Astrocyte of the cerebellum (primary cell): ENCODE results near the gene ZMIZ1.

Experiments
- DNase-seq: peaks from one replicate; pipeline ENCODE4 v3.0.0-alpha.2; 2011; ENCODE audit warnings: low read depth
- H3K4me3 ChIP-seq: 2 replicates; pipeline ENCODE4 v1.5.1; 2011; ENCODE audit warnings: mild to moderate bottlenecking, low read depth, low read length, moderate library complexity
- CTCF ChIP-seq: IDR thresholded peaks from 2 replicates; pipeline ENCODE4 v1.5.1; 2012; ENCODE audit warnings: low read length, low read depth, moderate library complexity, mild to moderate bottlenecking; ENCODE audit errors: missing control alignments
- in situ Hi-C: cut with HindIII; loops from 2 replicates; pipeline ENCODE4 v1.10.0; 2017; ENCODE audit warnings: low sequenced_read_pairs

The ZMIZ1 gene

DNA sequence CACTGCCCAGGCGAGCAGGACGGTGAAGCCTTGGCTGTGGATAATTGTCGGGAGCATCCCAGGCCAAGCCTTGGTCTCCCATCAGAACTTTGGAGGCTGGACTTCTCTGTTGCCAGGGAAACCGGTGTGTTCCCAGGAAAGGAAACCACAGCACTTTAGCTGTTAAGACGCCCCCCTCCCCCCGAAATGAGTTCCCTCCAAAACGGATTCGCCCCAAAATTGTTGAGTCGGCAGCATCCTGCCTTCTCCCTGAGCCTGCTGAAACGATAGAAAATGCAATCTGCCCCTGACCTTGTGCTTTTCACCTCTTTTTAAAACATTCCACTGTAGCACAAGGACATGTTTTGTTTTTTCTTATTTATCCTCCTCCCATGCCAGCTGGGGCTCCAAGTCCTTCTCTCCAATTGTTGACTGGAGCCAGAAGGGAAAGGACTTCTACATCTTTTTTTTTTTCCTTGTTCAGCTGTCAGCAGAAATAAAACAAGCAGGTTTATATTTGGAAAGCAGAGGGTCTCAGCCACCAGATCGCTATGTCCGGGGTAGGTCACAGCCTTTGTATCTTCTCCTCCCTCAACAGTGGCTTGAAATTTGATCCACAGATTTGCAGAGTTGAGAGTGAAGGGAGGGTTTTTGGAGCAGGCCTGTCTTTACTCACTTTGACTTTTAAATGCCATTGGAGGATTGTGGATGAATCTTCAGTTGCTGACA is 116.5 kb downstream of the ZMIZ1 start:
- no peak for DNase-seq
- TF ChIP-seq CTCF = no peak
- H3K4me3 ChIP-seq = no peak overlapping the region
- in situ Hi-C loops = no loop called here

DNA sequence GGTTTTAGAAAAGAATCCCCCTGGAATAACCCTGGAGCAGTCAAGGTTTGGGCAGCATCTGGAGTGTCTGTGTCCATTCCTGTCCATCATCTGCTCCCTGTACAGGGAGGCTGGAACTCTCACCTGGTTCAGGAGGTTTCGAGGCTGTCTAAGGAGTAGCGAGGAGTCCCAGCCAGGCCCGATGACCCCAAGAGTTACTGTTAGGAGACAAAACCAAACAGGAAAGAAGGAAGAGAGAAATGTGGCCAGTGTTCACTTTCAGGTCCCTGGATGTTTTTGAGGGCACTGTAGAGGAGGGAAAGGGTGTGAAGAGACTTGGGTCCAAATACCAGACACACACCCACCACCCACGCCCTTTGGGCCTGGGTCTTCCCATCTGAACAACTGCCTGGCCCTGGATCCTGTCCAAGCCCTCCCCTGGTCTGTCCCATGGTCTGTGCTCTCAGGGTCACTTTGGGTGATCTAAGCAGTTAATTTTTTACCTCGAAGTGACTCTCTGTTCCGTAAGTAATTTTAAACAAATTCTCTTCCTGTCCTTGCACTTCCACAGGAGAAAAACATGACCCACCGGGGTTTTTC is 117.1 kb downstream of the ZMIZ1 start:
- no peak for DNase-seq
- no peak for TF ChIP-seq CTCF
- in situ Hi-C loops = no loop called here
- H3K4me3 ChIP-seq = no peak overlapping the region

DNA sequence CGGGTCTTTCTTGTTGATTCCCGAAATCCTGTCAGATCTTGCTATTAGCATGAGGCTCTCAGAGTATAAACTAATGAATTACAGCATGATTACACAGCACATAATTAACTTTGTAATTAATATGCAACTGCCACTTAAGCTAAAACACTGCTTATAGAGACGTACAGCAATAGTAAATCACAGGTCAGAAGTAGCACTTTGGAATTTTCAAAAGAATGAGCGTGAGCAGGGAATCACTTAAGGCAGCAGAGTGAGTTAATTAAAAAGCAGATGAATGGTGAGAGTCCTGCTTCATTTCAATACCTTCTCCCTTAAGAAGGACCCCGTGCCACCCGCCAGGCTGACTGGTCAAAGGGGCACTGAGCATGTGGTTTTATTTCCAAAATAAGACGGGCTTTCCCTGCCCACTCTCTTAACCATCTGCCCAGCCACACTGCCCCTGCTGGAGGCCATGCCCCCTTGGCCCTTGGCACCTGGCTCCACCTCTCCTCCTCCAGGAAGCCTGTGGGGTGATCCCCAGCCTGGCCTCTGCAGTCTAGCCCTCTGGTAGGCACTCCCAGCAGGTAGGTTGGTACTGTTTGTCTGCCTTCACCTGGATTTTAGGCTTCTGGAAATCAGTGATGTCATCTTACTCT is 117.8 kb downstream of the ZMIZ1 start:
- in situ Hi-C loops = no loop called here
- TF ChIP-seq CTCF = no peak
- no peak for DNase-seq
- H3K4me3 ChIP-seq = no peak overlapping the region

GRCh38 chr10:79187121-79187940 is 118.6 kb downstream of the ZMIZ1 start:
- no peak overlapping the region for H3K4me3 ChIP-seq
- no peak for TF ChIP-seq CTCF
- in situ Hi-C loops = no loop called here
- no peak for DNase-seq

DNA sequence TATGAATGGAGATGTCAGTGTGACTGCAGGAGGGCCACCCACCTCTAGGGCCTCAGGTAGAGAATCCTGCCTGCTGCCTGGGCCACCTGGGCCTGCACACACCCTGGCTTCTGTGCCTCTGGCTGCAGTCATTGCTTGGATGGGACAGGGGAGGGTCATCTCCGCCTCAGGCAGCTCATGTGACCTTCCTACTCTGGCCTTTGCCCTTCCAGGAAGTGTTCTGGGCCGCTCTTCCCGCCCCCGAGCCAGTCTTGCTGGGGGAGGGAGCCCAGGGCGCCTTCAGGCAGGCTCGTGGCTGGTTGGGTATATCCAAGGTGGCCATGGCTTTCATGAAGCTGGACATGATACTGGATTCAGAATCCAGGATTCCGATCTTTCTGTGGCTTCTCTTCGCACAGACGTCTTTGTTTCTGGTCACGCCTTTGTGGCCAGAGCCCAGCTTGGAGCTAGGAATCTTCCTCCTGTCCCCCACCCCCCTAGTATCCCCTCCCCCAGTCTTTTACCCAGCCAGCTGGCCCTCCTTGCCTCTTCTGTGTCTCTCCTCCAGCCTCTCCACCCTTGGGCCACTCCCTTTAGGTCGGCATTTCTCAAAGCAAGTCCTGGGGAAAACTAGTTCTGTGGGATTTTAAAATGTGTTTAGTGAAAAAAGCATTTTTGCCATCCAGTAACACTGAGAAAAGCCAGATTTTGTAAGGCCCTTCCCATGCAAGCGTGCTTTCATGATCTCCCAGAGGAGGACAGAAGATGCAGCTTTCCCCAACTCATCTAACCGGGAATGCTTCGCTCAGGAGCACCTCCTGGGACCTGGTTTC is 119.6 kb downstream of the ZMIZ1 start:
- no peak for DNase-seq
- H3K4me3 ChIP-seq = no peak overlapping the region
- no peak for TF ChIP-seq CTCF
- in situ Hi-C loops = no loop called here

- in situ Hi-C loops = no loop called here
- no peak for DNase-seq
- no peak overlapping the region for H3K4me3 ChIP-seq
- TF ChIP-seq CTCF = no peak
These were observed 120.4 kb downstream of the ZMIZ1 start for GRCh38 chr10:79189181-79189580.
